GM12878 (cell line): ENCODE results near the gene ANKRD44. TPM values are rescaled to one million over a fixed set of nuclear protein-coding genes. Genes with fewer than 3 reads are reported as not detected.

Experiments used
- ATAC-seq: fragments of 200-7000 bp; cut with Tn5 transposase; 3 replicates; pipeline ENCODE4 v1.9.1; 2020; ENCODE audit warnings: mild to moderate bottlenecking, moderate library complexity
- BruUV-seq: library from RNA; stranded (reverse); fragments of 400-500 nt; replicated peaks from 2 replicates; lab custom pipeline; 2021; lab: Mats Ljungman, UMichigan
- CTCF ChIA-PET: fragments of 300-600 bp; sonication (Branson Sonifier 250); formaldehyde crosslinking; extraction: SDS; loops from one replicate; lab custom pipeline; 2021; ENCODE audit warnings: inconsistent platforms; lab: Yijun Ruan, JAX
- POLR2A ChIA-PET: fragments of 350-600 bp; formaldehyde crosslinking; extraction: SDS; loops from one replicate; lab custom pipeline; 2021; ENCODE audit warnings: inconsistent platforms; lab: Charles Lee
- RAD21 ChIA-PET: fragments of 300-600 bp; sonication (Branson Sonifier 250); formaldehyde crosslinking; loops from one replicate; lab custom pipeline; 2023; ENCODE audit warnings: antibody characterized with exemption; ENCODE audit not compliant: unreplicated experiment; lab: Charles Lee
- SMC1A ChIA-PET: fragments of 300-600 bp; sonication (Branson Sonifier 250); formaldehyde crosslinking; loops from one replicate; lab custom pipeline; 2023; ENCODE audit not compliant: unreplicated experiment, uncharacterized antibody; lab: Charles Lee
- DNase-seq: peaks from one replicate; pipeline ENCODE4 v3.0.0-alpha.2; 2011; ENCODE audit warnings: low read depth, low spot score
- FAIRE-seq: peaks from 3 replicates; lab custom pipeline; 2011; peaks lifted over from hg19 to GRCh38; lab: Jason Lieb, UNC
- H2AFZ ChIP-seq: 2 replicates; pipeline ENCODE4 v1.6.0; 2011; ENCODE audit warnings: low read depth, low read length, control low read depth; ENCODE audit not compliant: control insufficient read depth
- H3K27ac ChIP-seq: 2 replicates; pipeline ENCODE4 v1.5.1; 2011; ENCODE audit warnings: control low read depth; ENCODE audit not compliant: control insufficient read depth, insufficient read depth
- H3K27me3 ChIP-seq, 2 experiments: replicated peaks in 1 of 2; 2 replicates each; pipeline versions ENCODE4 v1.6.0 to v1.6.1; 2011; ENCODE audit warnings: low read length in 1 of 2; ENCODE audit not compliant: control insufficient read depth in 2 of 2, insufficient read depth in 2 of 2
- H3K36me3 ChIP-seq, 2 experiments: 2 replicates each; pipeline ENCODE4 v1.5.1; 2011; ENCODE audit warnings: low read length in 1 of 2; ENCODE audit not compliant: control insufficient read depth in 2 of 2, insufficient read depth in 2 of 2
- H3K4me1 ChIP-seq: 2 replicates; pipeline ENCODE4 v1.6.1; 2011; ENCODE audit warnings: mild to moderate bottlenecking, low read length, moderate library complexity, mixed read lengths; ENCODE audit not compliant: control insufficient read depth, insufficient read depth
- H3K4me2 ChIP-seq: 2 replicates; pipeline ENCODE4 v1.6.0; 2011; ENCODE audit warnings: control low read depth; ENCODE audit not compliant: control insufficient read depth, insufficient read depth
- H3K4me3 ChIP-seq: fragments of 200-600 bp; sonication (generic); 2 replicates; pipeline ENCODE4 v1.5.1; 2016
- H3K79me2 ChIP-seq: 2 replicates; pipeline ENCODE4 v1.6.0; 2011; ENCODE audit warnings: low read length; ENCODE audit not compliant: control insufficient read depth, insufficient read depth
- H3K9ac ChIP-seq: 2 replicates; pipeline ENCODE4 v1.8.0; 2011; ENCODE audit warnings: low read length, control low read depth, mixed read lengths; ENCODE audit not compliant: control insufficient read depth, insufficient read depth
- H3K9me3 ChIP-seq: replicated peaks from 3 replicates; pipeline ENCODE4 v1.5.1; 2011; ENCODE audit warnings: mild to moderate bottlenecking, low read length; ENCODE audit not compliant: control insufficient read depth, insufficient read depth
- H4K20me1 ChIP-seq: 2 replicates; pipeline ENCODE4 v1.6.0; 2011; ENCODE audit not compliant: control insufficient read depth, insufficient read depth
- BCLAF1 ChIP-seq: fragments of 450-650 bp; IDR thresholded peaks from 2 replicates; pipeline ENCODE4 v1.6.1; 2017; ENCODE audit warnings: antibody characterized with exemption, mild to moderate bottlenecking, moderate library complexity
- CREM ChIP-seq: IDR thresholded peaks from 2 replicates; pipeline ENCODE4 v1.6.1; 2014; ENCODE audit warnings: antibody characterized with exemption, low read depth
- EZH2 ChIP-seq: IDR thresholded peaks from 2 replicates; pipeline ENCODE4 v1.6.1; 2012; ENCODE audit warnings: low read depth, mild to moderate bottlenecking, control low read depth, inconsistent platforms, low read length, borderline replicate concordance; ENCODE audit not compliant: control insufficient read depth
- HDGF ChIP-seq: fragments of 450-650 bp; IDR thresholded peaks from 2 replicates; pipeline ENCODE4 v1.6.1; 2016; ENCODE audit warnings: antibody characterized with exemption
- NR2C2 ChIP-seq: IDR thresholded peaks from 2 replicates; pipeline ENCODE4 v1.6.1; 2011; ENCODE audit warnings: borderline replicate concordance, low read depth; ENCODE audit not compliant: control insufficient read depth, insufficient read length
- PAX8 ChIP-seq: fragments of 450-650 bp; IDR thresholded peaks from 2 replicates; pipeline ENCODE4 v1.6.1; 2017; ENCODE audit warnings: mild to moderate bottlenecking, moderate library complexity
- TAF1 ChIP-seq: IDR thresholded peaks from 2 replicates; pipeline ENCODE4 v1.6.1; 2011; ENCODE audit warnings: mild to moderate bottlenecking, low read depth, low read length, borderline replicate concordance
- WGBS: methylation state at CpG from one replicate; pipeline ENCODE4 v1.1.6; 2016; ENCODE audit warnings: low lambda C conversion rate; ENCODE audit not compliant: insufficient replicate concordance, insufficient coverage; ENCODE audit errors: missing lambda C conversion rate; 5-methylcytosine and 5-hydroxymethylcytosine counted together
- in situ Hi-C: fragments of 300-500 bp; cut with MboI; formaldehyde crosslinking; loops from 9 replicates; pipeline ENCODE4 v1.14.3; 2018; ENCODE audit warnings: mixed read lengths
- intact Hi-C: fragments of 100-400 bp; cut with micrococcal nuclease; formaldehyde crosslinking; loops from one replicate; pipeline ENCODE4 v1.14.2; 2022; ENCODE audit not compliant: unreplicated experiment
- polyA plus RNA-seq, 11 experiments: library from polyadenylated mRNA; depleted of rRNA in 4 of 11; unstranded in 6 of 11; stranded (reverse) in 5 of 11; fragments of >200 nt; fragmentation: Nextera tagmentation in 4 of 11; fragmentation: Illumina TruSeq in 1 of 11; extraction: Ambion mirVana in 4 of 11; extraction: Trizol in 1 of 11; gene quantifications; 1 replicate in 1 of 11; 2 replicates in 10 of 11; pipeline versions ENCODE4 v1.2.1 to v1.2.3, GENCODE V29; 2011 to 2016; ENCODE audit warnings: inconsistent platforms in 2 of 11, missing spikeins in 2 of 11, low read depth in 1 of 11
- total RNA-seq, 4 experiments: library from RNA; depleted of rRNA in 3 of 4; stranded (reverse); fragments of >200 nt in 3 of 4; fragmentation: Illumina TruSeq in 1 of 4; extraction: Trizol in 1 of 4; gene quantifications; 2 replicates each; pipeline versions ENCODE4 v1.2.1 to v1.2.3, GENCODE V29; 2013 to 2021
- TF ChIP-seq, protein P1 (sequence below): fragments of 450-650 bp; IDR thresholded peaks from 2 replicates; pipeline ENCODE4 v1.6.1; 2017; ENCODE audit warnings: mild to moderate bottlenecking
- TF ChIP-seq, protein P2 (sequence below): IDR thresholded peaks from 2 replicates; pipeline ENCODE4 v1.6.1; 2012; ENCODE audit warnings: mild to moderate bottlenecking, low read depth, low read length
- TF ChIP-seq, protein P3 (sequence below): IDR thresholded peaks from 2 replicates; pipeline ENCODE4 v1.6.1; 2012; ENCODE audit warnings: low read length, inconsistent platforms
- TF ChIP-seq, protein P4 (sequence below): fragments of 450-650 bp; IDR thresholded peaks from 2 replicates; pipeline ENCODE4 v1.6.1; 2016; ENCODE audit warnings: mild to moderate bottlenecking

The ANKRD44 gene
- total and polyA plus RNA-seq, 10 of the 15 experiments (the other 5 are each of a cell fraction or from before 2014, with no cell fraction given) = 19.1 to 99.1 (median 59.6) TPM

DNA sequence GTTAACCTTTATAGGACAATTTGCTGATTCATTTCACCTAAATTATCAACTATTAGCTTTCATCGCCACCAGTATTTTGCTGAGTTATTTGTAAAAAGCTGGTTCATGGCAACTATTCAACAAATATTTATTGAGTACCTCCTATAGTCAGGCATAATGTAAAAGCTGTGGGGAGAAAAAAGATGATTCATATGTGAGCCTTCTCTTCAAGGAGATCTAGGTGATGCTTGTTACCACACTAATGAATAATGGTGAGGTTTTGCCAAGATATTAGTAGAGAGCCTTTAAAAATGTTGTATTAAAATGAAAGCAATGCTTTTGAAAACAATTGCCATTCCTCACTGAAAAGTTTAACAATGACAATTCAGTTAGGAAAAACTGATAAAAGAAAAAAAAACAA is 187.8 kb downstream of the ANKRD44 start:
- no peak overlapping the region for H3K4me3 ChIP-seq
- POLR2A ChIA-PET = no interaction called here
- SMC1A ChIA-PET = interaction anchor here (1.3 to 19.2 kb wide), 3 partner anchors 9 to 186 kb away, joined by 4 to 478 read pairs (median 24); no protein-coding TSS in a partner anchor
- FAIRE-seq (no peak), ATAC-seq (no peak), DNase-seq (no peak)
- no peaks in the 10 kb centered on the region for H3K4me1 ChIP-seq
- peaks cover 6 to 35% of the 10 kb centered on the region in 2 experiments for H3K36me3 ChIP-seq
- H3K27ac ChIP-seq = no peak overlapping the region
- WGBS = 100% methylated on average over 1 of the region's 1 CpG
- H3K4me2 ChIP-seq = no peak overlapping the region
- CTCF ChIA-PET = interaction anchor here (2.8 to 11.4 kb wide), 2 partner anchors 9 to 47 kb away, joined by 23 to 398 read pairs; no protein-coding TSS in a partner anchor
- no peak overlapping the region for H3K9ac ChIP-seq
- H3K79me2 ChIP-seq = no peaks in the 10 kb centered on the region
- intact Hi-C loops (no loop called here), in situ Hi-C loops (no loop called here)
- no peaks in the 10 kb centered on the region for H4K20me1 ChIP-seq
- no peaks in the 10 kb centered on the region for H3K27me3 ChIP-seq
- RAD21 ChIA-PET = interaction anchor here (0.8 to 1.8 kb wide), 3 partner anchors 9 to 46 kb away, joined by 3 to 7 read pairs (median 4); no protein-coding TSS in a partner anchor
- no TSS peak for BruUV-seq
- H3K9me3 ChIP-seq = 0 out of 3 replicates have a peak, but pooled peaks cover under 1% of the 10 kb centered on the region
- H2AFZ ChIP-seq = no peak overlapping the region
- no peak for TF ChIP-seq CREM
- TF ChIP-seq, protein P1, sequence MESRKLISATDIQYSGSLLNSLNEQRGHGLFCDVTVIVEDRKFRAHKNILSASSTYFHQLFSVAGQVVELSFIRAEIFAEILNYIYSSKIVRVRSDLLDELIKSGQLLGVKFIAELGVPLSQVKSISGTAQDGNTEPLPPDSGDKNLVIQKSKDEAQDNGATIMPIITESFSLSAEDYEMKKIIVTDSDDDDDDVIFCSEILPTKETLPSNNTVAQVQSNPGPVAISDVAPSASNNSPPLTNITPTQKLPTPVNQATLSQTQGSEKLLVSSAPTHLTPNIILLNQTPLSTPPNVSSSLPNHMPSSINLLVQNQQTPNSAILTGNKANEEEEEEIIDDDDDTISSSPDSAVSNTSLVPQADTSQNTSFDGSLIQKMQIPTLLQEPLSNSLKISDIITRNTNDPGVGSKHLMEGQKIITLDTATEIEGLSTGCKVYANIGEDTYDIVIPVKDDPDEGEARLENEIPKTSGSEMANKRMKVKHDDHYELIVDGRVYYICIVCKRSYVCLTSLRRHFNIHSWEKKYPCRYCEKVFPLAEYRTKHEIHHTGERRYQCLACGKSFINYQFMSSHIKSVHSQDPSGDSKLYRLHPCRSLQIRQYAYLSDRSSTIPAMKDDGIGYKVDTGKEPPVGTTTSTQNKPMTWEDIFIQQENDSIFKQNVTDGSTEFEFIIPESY = no peak
- TF ChIP-seq, protein P2, sequence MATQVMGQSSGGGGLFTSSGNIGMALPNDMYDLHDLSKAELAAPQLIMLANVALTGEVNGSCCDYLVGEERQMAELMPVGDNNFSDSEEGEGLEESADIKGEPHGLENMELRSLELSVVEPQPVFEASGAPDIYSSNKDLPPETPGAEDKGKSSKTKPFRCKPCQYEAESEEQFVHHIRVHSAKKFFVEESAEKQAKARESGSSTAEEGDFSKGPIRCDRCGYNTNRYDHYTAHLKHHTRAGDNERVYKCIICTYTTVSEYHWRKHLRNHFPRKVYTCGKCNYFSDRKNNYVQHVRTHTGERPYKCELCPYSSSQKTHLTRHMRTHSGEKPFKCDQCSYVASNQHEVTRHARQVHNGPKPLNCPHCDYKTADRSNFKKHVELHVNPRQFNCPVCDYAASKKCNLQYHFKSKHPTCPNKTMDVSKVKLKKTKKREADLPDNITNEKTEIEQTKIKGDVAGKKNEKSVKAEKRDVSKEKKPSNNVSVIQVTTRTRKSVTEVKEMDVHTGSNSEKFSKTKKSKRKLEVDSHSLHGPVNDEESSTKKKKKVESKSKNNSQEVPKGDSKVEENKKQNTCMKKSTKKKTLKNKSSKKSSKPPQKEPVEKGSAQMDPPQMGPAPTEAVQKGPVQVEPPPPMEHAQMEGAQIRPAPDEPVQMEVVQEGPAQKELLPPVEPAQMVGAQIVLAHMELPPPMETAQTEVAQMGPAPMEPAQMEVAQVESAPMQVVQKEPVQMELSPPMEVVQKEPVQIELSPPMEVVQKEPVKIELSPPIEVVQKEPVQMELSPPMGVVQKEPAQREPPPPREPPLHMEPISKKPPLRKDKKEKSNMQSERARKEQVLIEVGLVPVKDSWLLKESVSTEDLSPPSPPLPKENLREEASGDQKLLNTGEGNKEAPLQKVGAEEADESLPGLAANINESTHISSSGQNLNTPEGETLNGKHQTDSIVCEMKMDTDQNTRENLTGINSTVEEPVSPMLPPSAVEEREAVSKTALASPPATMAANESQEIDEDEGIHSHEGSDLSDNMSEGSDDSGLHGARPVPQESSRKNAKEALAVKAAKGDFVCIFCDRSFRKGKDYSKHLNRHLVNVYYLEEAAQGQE = no peak
- no peak for TF ChIP-seq HDGF
- TF ChIP-seq, protein P3, sequence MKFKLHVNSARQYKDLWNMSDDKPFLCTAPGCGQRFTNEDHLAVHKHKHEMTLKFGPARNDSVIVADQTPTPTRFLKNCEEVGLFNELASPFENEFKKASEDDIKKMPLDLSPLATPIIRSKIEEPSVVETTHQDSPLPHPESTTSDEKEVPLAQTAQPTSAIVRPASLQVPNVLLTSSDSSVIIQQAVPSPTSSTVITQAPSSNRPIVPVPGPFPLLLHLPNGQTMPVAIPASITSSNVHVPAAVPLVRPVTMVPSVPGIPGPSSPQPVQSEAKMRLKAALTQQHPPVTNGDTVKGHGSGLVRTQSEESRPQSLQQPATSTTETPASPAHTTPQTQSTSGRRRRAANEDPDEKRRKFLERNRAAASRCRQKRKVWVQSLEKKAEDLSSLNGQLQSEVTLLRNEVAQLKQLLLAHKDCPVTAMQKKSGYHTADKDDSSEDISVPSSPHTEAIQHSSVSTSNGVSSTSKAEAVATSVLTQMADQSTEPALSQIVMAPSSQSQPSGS = no peak
- TF ChIP-seq BCLAF1 = no peak
- TF ChIP-seq EZH2 = no peak
- no peak for TF ChIP-seq TAF1
- TF ChIP-seq PAX8 = no peak
- no peak for TF ChIP-seq NR2C2
- TF ChIP-seq, protein P4, sequence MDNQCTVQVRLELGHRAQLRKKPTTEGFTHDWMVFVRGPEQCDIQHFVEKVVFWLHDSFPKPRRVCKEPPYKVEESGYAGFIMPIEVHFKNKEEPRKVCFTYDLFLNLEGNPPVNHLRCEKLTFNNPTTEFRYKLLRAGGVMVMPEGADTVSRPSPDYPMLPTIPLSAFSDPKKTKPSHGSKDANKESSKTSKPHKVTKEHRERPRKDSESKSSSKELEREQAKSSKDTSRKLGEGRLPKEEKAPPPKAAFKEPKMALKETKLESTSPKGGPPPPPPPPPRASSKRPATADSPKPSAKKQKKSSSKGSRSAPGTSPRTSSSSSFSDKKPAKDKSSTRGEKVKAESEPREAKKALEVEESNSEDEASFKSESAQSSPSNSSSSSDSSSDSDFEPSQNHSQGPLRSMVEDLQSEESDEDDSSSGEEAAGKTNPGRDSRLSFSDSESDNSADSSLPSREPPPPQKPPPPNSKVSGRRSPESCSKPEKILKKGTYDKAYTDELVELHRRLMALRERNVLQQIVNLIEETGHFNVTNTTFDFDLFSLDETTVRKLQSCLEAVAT = no peak
